Measurements from ENCODE around the gene MYH4. TPM values are rescaled to one million over a fixed set of nuclear protein-coding genes. Genes with fewer than 3 reads are reported as not detected.

Gene MYH4
- total and polyA plus RNA-seq, 2 of the 8 experiments (the other 6 are each of a cell fraction or from before 2014, with no cell fraction given), result not detected

GRCh38 chr17:10398352-10398751, 71.0 kb downstream of the MYH4 start:
- Histone ChIP-seq H3K4me1 (replicated peaks in 1 of 4; ENCODE audit: control insufficient read depth in 3 of 4, insufficient read depth in 4 of 4, low read length in 3 of 4) (no peaks in the 10 kb centered on the region), H2AK5ac (ENCODE audit: low read depth, low read length) (no peak overlapping the region), H3K23ac (ENCODE audit: insufficient read length) (no peak overlapping the region), H2BK5ac (ENCODE audit: low read depth, low read length) (no peak overlapping the region), H3K56ac (replicated peaks; ENCODE audit: insufficient read length, low read depth, low read length) (no peak overlapping the region), H3K79me1 (ENCODE audit: low read depth, low read length) (no peaks in the 10 kb centered on the region), H4K5ac (ENCODE audit: insufficient read length, low read depth, low read length) (no peak overlapping the region), H3K27me3 (replicated peaks in 1 of 4; ENCODE audit: control insufficient read depth in 3 of 4, extremely low read depth in 1 of 4, insufficient read depth in 3 of 4, low read length in 3 of 4) (no peaks in the 10 kb centered on the region), H3K36me3 (ENCODE audit: control insufficient read depth in 2 of 4, insufficient read depth in 4 of 4, low read length in 3 of 4) (no peaks in the 10 kb centered on the region), H3K4ac (replicated peaks; ENCODE audit: insufficient read length, low read depth, low read length) (no peak overlapping the region), H3K79me2 (ENCODE audit: control insufficient read depth in 1 of 2, insufficient read depth in 2 of 2, low read length in 2 of 2) (no peaks in the 10 kb centered on the region), H2BK15ac (ENCODE audit: low read length) (no peak overlapping the region), H3K9ac (replicated peaks in 1 of 4; ENCODE audit: extremely low read depth in 1 of 4, low read depth in 3 of 4, low read length in 3 of 4) (no peak overlapping the region), H4K91ac (replicated peaks; ENCODE audit: insufficient read length, low read length) (no peak overlapping the region), H3K27ac (ENCODE audit: low read depth, low read length) (no peak overlapping the region), H4K8ac (ENCODE audit: extremely low read depth, insufficient read depth, low read length) (no peak overlapping the region), H2AFZ (ENCODE audit: low read length) (no peak overlapping the region), H3K9me3 (ENCODE audit: insufficient read depth in 2 of 2, low read depth in 1 of 2, low read length in 1 of 2) (no peaks in the 10 kb centered on the region), H3K14ac (ENCODE audit: insufficient read length) (no peak overlapping the region), H3K4me3 (ENCODE audit: extremely low read depth in 1 of 4, insufficient read depth in 2 of 4, low read depth in 3 of 4, low read length in 4 of 4) (no peak overlapping the region), H3K4me2 (ENCODE audit: insufficient read depth in 1 of 2, low read depth in 2 of 2, low read length in 2 of 2) (no peak overlapping the region), H2BK120ac (replicated peaks; ENCODE audit: low read depth, low read length) (no peak overlapping the region), H2BK12ac (ENCODE audit: low read depth, low read length) (no peak overlapping the region), H3K18ac (ENCODE audit: extremely low read depth, low read length) (no peak overlapping the region), H4K20me1 (replicated peaks in 1 of 2; ENCODE audit: control insufficient read depth in 1 of 2, insufficient read depth in 2 of 2, low read length in 2 of 2) (no peaks in the 10 kb centered on the region), H3K23me2 (ENCODE audit: low read depth, low read length) (no peaks in the 10 kb centered on the region), H2BK20ac (ENCODE audit: low read length) (no peak overlapping the region)
- POLR2A ChIA-PET (ENCODE audit: partially characterized antibody), result no interaction called here
- DNase-seq (ENCODE audit: low read depth in 1 of 2, low spot score in 2 of 2) (peak; percentile 9 to 67), FAIRE-seq (peak; percentile 68)
- 75% methylated on average over 9 of the region's 9 CpGs; no CpG with 5 or more reads in 1 of the 2 experiments for WGBS, 2 experiments (ENCODE audit: extremely low coverage in 1 of 2, insufficient coverage in 1 of 2, insufficient read length in 1 of 2, insufficient replicate concordance in 2 of 2, low coverage in 1 of 2, low lambda C conversion rate in 2 of 2, missing lambda C conversion rate in 1 of 2)
- CTCF ChIA-PET (ENCODE audit: partially characterized antibody), result interaction anchor here (0.6 to 4.7 kb wide), 18 partner anchors 8 to 219 kb away, joined by 3 to 18 read pairs (median 4); no protein-coding TSS in a partner anchor
- no peak for TF ChIP-seq BRCA1 (IDR thresholded peaks at IDR 0.05; ENCODE audit: low read depth, low read length)
- 0 out of 2 replicates have a peak, but pooled peaks have one; percentile 18 for TF ChIP-seq E2F6 (IDR thresholded peaks at IDR 0.05)
- TF ChIP-seq, protein P1, sequence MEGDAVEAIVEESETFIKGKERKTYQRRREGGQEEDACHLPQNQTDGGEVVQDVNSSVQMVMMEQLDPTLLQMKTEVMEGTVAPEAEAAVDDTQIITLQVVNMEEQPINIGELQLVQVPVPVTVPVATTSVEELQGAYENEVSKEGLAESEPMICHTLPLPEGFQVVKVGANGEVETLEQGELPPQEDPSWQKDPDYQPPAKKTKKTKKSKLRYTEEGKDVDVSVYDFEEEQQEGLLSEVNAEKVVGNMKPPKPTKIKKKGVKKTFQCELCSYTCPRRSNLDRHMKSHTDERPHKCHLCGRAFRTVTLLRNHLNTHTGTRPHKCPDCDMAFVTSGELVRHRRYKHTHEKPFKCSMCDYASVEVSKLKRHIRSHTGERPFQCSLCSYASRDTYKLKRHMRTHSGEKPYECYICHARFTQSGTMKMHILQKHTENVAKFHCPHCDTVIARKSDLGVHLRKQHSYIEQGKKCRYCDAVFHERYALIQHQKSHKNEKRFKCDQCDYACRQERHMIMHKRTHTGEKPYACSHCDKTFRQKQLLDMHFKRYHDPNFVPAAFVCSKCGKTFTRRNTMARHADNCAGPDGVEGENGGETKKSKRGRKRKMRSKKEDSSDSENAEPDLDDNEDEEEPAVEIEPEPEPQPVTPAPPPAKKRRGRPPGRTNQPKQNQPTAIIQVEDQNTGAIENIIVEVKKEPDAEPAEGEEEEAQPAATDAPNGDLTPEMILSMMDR (IDR thresholded peaks at IDR 0.05; ENCODE audit: control extremely low read depth in 1 of 3, insufficient read depth in 1 of 3, low read depth in 1 of 3, low read length in 3 of 3), result peak; percentile 63 to 81 (median 75)
- no peak for TF ChIP-seq TEAD4 (IDR thresholded peaks at IDR 0.05; ENCODE audit: low read depth, low read length)
- TF ChIP-seq EP300 (IDR thresholded peaks at IDR 0.05; ENCODE audit: borderline replicate concordance in 1 of 2, low read depth in 2 of 2, low read length in 2 of 2), result no peak
- no peak for TF ChIP-seq CHD1 (IDR thresholded peaks at IDR 0.05; ENCODE audit: low read depth, low read length)
- TF ChIP-seq MAFK (IDR thresholded peaks at IDR 0.05; ENCODE audit: low read depth, low read length), result no peak
- no peak for TF ChIP-seq PHF8 (conservative IDR thresholded peaks at IDR 0.05; ENCODE audit: low read depth, low read length)
- 0 out of 2 replicates have a peak, but pooled peaks have one; percentile 62 for TF ChIP-seq YY1 (IDR thresholded peaks at IDR 0.05; ENCODE audit: low read depth, low read length)
- no peak for TF ChIP-seq SUZ12 (IDR thresholded peaks at IDR 0.05; ENCODE audit: low read length)
- no peak for TF ChIP-seq POLR2A (IDR thresholded peaks at IDR 0.05; ENCODE audit: control extremely low read depth in 1 of 2, low read depth in 2 of 2, low read length in 2 of 2)
- no peak for TF ChIP-seq CEBPB (IDR thresholded peaks at IDR 0.05; ENCODE audit: low read depth, low read length)
